Spleen (tissue), 7 donors: ENCODE results near the gene GSK3B.

ENCODE experiments used
- CTCF ChIP-seq, 11 experiments: fragments of 200-600 bp in 7 of 11; fragments of 450-650 bp in 4 of 11; sonication (generic) in 4 of 11; IDR thresholded peaks in 8 of 11; conservative IDR thresholded peaks in 3 of 11; 1 replicate in 7 of 11; 2 replicates in 4 of 11; pipeline versions ENCODE4 v1.4.0 to v1.8.0; 2016 to 2021; ENCODE audit warnings: antibody characterized with exemption in 11 of 11, inconsistent platforms in 4 of 11, mild to moderate bottlenecking in 1 of 11
- POLR2A ChIP-seq, 3 donors: fragments of 450-650 bp; IDR thresholded peaks; one replicate each; pipeline ENCODE4 v1.5.1; 2017; ENCODE audit warnings: antibody characterized with exemption in 3 of 3, mild to moderate bottlenecking in 1 of 3
- donor health status: DM: no; HTN: no; CAD: no; lungs with moderate emphysema.
- donor health status: DM: no; HTN: no; CAD: no.
- donor health status: DM: no; HTN: no; CAD: no.

- no peak for TF ChIP-seq CTCF (IDR thresholded peaks at IDR 0.05 in 8 of 11, conservative IDR thresholded peaks at IDR 0.05 in 3 of 11)
- no peak for TF ChIP-seq POLR2A (IDR thresholded peaks at IDR 0.05)
These were observed 67.0 kb downstream of the GSK3B start for GRCh38 chr3:120027226-120027625.
